GM18858 (cell line): ENCODE measurements around the gene HSF4.

Source experiments
- ATAC-seq: cut with Tn5 transposase; IDR thresholded peaks from one replicate; pipeline ENCODE4 v1.9.1; 2021; ENCODE audit not compliant: unreplicated experiment

HSF4 gene

GRCh38 chr16:67200491-67200890 is 35.9 kb downstream of the HSF4 start:
- ATAC-seq = no peak

- no peak for ATAC-seq
Measured at GRCh38 chr16:67201411-67202345, 37.1 kb downstream of the HSF4 start.

- no peak for ATAC-seq
Measured at GRCh38 chr16:67202426-67202825, 37.9 kb downstream of the HSF4 start.

- no peak for ATAC-seq
Measured at GRCh38 chr16:67202956-67203493, 38.5 kb downstream of the HSF4 start.

- ATAC-seq = no peak
Measured at GRCh38 chr16:67204076-67204475, 39.5 kb downstream of the HSF4 start.

- no peak for ATAC-seq
Measured at GRCh38 chr16:67206129-67206837, 41.7 kb downstream of the HSF4 start.

GRCh38 chr16:67206838-67207248 is 42.3 kb downstream of the HSF4 start:
- ATAC-seq = no peak

- no peak for ATAC-seq
Measured at GRCh38 chr16:67207249-67208091, 42.9 kb downstream of the HSF4 start.

- ATAC-seq = no peak
Measured at GRCh38 chr16:67208154-67208896, 43.8 kb downstream of the HSF4 start.

GRCh38 chr16:67209565-67209964 is 45.0 kb downstream of the HSF4 start:
- ATAC-seq = no peak

- no peak for ATAC-seq
Measured at GRCh38 chr16:67210069-67210937, 45.8 kb downstream of the HSF4 start.

- no peak for ATAC-seq
Measured at GRCh38 chr16:67211674-67212073, 47.1 kb downstream of the HSF4 start.

GRCh38 chr16:67212766-67213165 is 48.2 kb downstream of the HSF4 start:
- no peak for ATAC-seq

- no peak for ATAC-seq
Measured at GRCh38 chr16:67213197-67214019, 48.9 kb downstream of the HSF4 start.

GRCh38 chr16:67215706-67216105 is 51.2 kb downstream of the HSF4 start:
- no peak for ATAC-seq

GRCh38 chr16:67216612-67217490 is 52.3 kb downstream of the HSF4 start:
- no peak for ATAC-seq
